Measurements from ENCODE around the gene FRMPD1. TPM values are rescaled to one million over a fixed set of nuclear protein-coding genes. Genes with fewer than 3 reads are reported as not detected.

The FRMPD1 gene
- polyA plus RNA-seq, 1 donor = 19.2 TPM

GRCh38 chr9:37787059-37787458 lies 136.3 kb downstream of the FRMPD1 start:
- DNase-seq = no peak

DNA sequence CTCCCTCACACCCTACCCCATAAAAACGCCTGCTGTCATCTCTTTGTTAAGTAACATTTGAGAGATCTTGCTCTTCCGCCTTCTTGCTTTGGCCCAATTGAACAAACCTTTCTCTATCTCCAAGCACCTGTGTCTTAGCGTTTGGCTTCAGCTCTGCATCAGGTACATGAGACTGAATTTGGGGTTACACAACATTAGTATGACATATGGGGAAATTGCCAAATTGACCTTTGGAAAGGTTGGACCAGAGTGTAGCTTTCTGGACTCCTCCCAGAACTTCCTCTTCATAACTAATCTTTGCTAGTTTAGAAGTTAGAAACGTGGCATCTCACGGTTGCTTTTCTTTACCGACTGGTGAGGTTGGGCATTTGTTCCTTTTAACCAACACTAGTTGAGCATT lies 137.6 kb downstream of the FRMPD1 start:
- DNase-seq = no peak

GRCh38 chr9:37790096-37790495 lies 139.3 kb downstream of the FRMPD1 start:
- DNase-seq = no peak

- no peak for DNase-seq
These were observed 141.4 kb downstream of the FRMPD1 start for GRCh38 chr9:37792122-37792521.

DNA sequence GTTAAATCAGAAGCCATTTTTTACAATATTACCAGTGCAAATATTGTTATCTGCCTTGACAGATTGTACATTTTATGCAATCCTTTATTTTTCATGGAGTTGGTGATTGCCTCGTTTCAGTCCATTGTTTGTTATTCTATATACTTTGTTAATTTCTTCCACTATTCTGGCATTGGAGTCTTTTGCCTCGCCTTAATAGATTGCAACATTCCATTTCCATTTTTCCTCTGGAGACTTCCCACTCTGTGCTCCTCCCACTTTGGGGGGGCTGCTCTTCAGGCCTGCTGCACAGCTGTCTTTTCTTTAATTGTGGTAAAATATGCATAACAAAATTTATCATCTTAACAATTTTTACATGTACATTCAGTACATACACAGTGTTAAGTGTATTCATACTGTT lies 145.5 kb downstream of the FRMPD1 start:
- no peak for DNase-seq

Other genes with a start within 250 kb of the FRMPD1 start
- 126 TPM for gene GRHPR, start 228.3 kb upstream of the FRMPD1 start, polyA plus RNA-seq (ENCODE audit: insufficient read length)
- gene ZBTB5, start 185.5 kb upstream of the FRMPD1 start, polyA plus RNA-seq (ENCODE audit: insufficient read length) = 14.3 TPM
- 30.6 TPM for gene POLR1E, start 165.0 kb upstream of the FRMPD1 start, polyA plus RNA-seq (ENCODE audit: insufficient read length)
- gene FBXO10, start 74.6 kb upstream of the FRMPD1 start, polyA plus RNA-seq (ENCODE audit: insufficient read length) = 45.1 TPM
- gene TOMM5, start 58.4 kb upstream of the FRMPD1 start, polyA plus RNA-seq (ENCODE audit: insufficient read length) = 57.8 TPM
- 11.3 TPM for gene TRMT10B, start 102.9 kb downstream of the FRMPD1 start, polyA plus RNA-seq (ENCODE audit: insufficient read length)
- gene EXOSC3, start 134.1 kb downstream of the FRMPD1 start, polyA plus RNA-seq (ENCODE audit: insufficient read length) = 25.2 TPM
- 22.8 TPM for gene DCAF10, start 149.8 kb downstream of the FRMPD1 start, polyA plus RNA-seq (ENCODE audit: insufficient read length)